CD4-positive, alpha-beta T cell treated with Interleukin-12 subunit alpha and Interleukin-12 subunit beta, for 1 hour (primary cell): ENCODE results near the gene SORCS2.

Source experiments
- DNase-seq: peaks from one replicate; pipeline ENCODE4 v3.0.0-alpha.2; 2020

SORCS2 gene

DNA sequence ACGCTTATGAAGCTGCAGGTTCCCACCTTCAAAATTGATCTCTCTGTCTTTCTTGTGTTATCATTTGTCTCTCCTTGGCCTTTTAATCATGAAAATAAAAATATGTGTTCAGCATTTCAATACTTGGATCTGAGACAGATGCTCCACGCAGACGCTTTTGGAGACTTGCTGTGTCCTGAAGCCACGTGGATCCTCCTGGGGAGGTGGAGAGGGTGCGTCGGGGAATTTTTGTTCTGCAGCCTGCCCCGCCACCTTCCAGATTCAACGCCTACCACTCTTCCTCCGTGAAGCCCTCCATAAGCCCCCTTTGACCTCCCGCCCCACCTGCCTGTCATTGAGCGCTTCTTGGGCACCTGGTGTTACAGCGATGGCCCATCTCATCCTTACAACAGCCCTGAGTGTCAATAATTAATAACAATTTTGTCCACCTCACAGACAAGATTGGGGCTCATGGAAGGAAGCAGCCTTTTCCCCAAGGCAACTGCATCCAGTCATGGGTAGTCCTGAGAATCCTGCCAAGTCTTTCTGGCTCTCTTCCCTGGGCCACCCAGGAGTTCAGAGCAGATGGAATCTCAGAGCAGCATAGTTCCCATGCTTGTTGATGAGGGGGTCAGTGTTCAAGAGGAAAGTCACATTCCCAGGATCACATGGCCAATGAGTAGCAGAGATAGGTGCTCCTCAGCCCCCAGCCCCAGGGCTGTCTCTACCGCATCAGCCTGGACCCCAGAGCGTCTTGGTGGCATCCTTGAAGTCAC, 415.0 kb downstream of the SORCS2 start:
- DNase-seq, result no peak

GRCh38 chr4:7608046-7608445, 415.7 kb downstream of the SORCS2 start:
- no peak for DNase-seq

DNA sequence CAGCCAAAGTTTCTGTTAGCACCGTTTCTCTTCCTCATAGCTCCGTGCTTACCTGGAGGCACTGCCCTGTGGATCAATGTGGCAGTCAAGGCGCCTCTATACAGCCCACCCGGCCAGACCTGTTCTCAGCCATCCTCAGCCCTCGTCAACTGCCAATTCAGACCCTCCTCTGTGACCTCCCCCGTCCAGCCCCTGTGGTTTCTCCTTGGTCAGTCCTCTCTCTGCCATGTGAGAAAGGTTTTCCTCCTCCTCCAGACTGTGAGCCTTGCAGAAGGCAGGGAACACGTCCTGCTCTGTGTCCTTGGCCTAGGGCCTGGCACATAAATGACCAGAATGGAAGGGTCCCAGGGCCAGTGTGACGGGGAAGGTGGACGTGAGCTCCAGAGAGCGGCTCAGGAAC, 417.0 kb downstream of the SORCS2 start:
- DNase-seq, result no peak

GRCh38 chr4:7610022-7610670, 417.8 kb downstream of the SORCS2 start:
- no peak for DNase-seq

DNA sequence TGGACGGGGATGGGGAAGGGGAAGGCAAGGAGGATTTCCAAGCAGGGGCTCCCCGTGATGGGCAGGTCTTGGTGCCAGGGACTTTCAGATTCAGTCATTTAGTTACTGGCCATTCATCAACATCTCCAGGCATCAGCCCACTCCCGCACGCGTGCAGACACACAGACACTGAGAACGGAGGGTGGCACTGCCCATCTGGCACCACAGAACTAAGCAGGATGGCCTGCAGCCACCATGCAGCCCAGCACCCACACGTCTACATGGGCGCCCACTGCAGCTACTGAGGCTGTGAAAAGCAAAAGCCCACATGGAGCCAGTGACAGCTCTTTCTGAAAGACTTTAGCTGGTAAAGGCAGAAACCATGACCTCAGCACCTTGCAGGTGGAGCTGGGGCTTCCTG, 418.5 kb downstream of the SORCS2 start:
- no peak for DNase-seq

- DNase-seq, result no peak
These were observed 420.1 kb downstream of the SORCS2 start for GRCh38 chr4:7612311-7612897.

GRCh38 chr4:7614350-7614949, 422.1 kb downstream of the SORCS2 start:
- DNase-seq, result no peak

DNA sequence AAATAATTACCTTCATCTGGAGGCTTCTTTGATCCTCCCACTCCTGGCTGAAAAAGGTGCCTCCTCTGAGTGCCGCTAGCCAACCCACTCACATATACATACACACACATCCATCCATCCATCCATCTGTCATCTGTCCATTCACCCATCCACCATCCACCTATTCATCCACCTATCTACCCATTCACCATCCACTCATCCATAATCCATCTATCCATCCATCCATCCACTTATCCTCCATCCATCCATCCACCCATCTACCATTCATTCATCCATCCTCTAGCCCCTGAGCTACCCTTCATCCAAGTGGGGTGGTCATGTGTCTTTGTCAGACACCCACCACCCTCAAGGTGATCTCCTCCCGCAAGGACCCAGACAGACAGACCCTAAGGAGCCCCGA, 423.9 kb downstream of the SORCS2 start:
- DNase-seq, result no peak

- no peak for DNase-seq
These were observed 426.0 kb downstream of the SORCS2 start for GRCh38 chr4:7618361-7618760.

- no peak for DNase-seq
These were observed 427.9 kb downstream of the SORCS2 start for GRCh38 chr4:7620086-7620813.

DNA sequence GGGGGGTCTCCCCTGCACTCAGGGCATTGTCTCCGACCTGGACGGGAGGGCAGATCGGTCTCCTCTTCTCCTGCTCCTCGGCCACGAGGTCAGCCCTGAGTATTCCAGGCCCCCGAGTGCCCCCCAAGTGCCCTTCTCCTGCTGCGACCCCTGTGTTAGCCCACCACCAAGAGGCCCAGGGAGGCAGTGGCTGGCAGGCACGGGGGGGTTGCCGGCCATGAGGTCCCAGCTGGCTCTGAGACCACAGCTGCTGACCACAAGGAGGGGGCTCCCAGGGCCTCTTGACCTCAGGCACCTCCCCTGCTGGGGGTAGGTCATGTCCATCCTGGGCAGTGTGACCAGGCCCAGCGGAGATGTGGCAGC, 428.5 kb downstream of the SORCS2 start:
- no peak for DNase-seq

- no peak for DNase-seq
These were observed 429.1 kb downstream of the SORCS2 start for GRCh38 chr4:7621252-7622035.

- DNase-seq, result no peak
These were observed 430.0 kb downstream of the SORCS2 start for GRCh38 chr4:7622371-7622770.

DNA sequence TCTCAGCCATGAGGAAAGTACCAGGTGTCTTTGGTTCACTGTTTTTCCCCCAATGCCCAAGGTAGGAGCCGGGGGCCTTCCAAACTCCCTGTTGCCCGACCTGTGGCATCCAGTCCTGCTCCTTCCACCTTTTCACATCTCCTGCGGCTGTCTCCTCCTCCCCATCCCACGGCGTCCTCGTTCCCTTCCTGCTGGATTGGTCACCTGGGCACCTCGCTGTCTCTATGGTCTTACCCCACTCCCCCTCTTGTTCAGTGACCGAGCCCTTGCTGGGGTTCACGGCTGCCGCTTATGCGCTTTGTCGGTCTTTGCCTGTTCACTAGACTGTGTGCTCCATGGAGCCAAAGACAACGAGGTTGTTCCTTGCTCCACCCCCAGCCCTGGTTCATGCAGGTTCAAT, 431.1 kb downstream of the SORCS2 start:
- no peak for DNase-seq

GRCh38 chr4:7624396-7624980, 432.1 kb downstream of the SORCS2 start:
- no peak for DNase-seq

DNA sequence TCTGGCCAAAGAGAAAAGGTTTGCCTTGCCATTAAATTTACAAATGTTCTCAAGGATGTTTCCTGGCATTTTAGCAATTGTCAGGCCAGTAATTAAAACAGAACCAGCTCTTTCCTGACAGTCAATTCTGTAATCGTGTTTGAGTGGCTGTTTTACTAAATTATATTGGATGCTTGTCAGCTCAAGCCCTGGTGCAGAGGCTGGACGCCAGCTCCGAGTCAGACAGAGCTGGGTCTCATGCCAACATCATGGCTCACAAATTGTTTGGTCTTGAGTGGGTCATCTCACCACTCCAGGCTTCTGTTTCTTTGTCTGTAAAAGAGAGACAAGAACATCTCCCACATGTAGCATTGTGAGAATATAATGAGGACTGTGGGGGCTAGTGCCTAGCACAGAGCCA, 432.7 kb downstream of the SORCS2 start:
- no peak for DNase-seq

DNA sequence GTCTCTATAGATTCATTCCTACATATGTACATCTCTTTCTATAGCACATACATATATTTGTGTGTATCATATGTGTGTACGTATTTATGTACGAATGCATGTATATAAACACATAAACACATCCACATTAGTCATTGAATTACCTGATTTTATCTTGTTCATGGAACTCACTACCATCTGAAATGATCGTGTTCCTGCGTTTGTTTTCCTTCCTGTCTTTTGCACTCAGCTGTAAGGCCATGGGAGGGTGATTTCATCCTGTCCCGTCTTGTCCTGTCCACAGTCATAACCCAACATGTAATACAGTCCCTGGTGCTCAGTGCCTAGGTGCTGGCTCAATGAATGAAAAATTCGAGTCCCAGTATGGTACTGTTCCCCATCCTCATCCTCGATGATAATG, 434.2 kb downstream of the SORCS2 start:
- no peak for DNase-seq

GRCh38 chr4:7627251-7628250, 435.2 kb downstream of the SORCS2 start:
- DNase-seq, result no peak

DNA sequence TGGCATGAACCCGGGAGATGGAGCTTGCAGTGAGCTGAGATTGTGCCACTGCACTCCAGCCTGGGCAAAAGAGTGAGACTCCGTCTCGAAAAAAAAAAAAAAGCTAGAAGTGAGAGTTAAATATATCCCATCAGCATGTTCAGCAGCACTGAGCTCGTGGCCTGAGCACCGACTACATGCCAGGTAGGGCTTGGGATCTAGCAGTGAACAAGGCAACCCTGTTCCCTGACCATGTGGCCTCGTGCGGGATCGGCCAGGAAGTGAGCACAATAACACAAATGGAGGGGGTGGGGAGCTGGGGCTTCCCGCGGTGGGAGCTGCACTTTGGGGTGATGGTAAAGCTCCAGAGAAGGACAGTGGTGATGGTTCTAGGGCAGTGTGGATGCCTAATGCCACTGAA, 436.1 kb downstream of the SORCS2 start:
- no peak for DNase-seq

DNA sequence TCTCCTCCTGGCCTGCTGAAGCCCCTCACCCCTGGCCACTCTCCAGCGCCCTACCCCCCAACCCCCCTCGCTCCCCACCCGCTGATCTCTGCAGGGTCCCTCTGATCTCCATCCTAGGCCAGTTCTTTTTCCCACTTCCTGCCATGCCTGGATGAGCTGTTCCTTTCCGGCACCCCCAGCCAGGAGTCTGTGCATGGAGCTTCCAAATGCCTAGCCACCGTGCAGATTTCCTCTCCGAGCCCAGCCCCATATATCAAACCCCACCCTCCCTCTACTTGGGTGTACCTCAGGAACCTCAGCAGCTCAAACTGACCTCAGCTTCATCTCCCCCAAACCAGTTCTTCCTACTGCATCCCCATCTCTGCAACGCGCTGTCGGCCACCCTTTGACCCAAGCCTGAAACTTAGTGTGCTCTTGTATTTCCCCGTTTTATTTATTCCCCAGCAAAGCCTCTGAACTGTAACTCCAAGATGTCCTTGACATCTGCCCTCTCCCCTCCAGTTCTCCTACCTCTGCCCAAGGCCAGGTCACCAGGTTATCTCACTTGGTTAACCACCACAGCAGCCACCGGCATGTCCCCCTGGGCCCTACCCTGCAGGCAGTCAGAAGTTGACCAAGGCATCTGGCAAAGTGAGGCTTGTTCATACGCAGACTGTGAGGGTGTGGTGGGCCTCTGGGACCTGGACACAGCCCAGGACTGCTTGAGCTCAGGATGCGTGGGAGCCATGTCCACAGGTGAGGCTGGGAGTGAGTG, 437.3 kb downstream of the SORCS2 start:
- DNase-seq, result no peak
